Heart right ventricle (tissue), 16 donors: ENCODE data around the gene DYNC2LI1. TPM values are rescaled to one million over a fixed set of nuclear protein-coding genes. Genes with fewer than 3 reads are reported as not detected.

Source experiments
- ATAC-seq, 8 donors: fragments of 200-7000 bp; cut with Tn5 transposase; one replicate each; pipeline ENCODE4 v1.9.1; 2020; ENCODE audit warnings: mild to moderate bottlenecking in 8 of 8, moderate library complexity in 8 of 8, moderate number of reproducible peaks in 1 of 8
- DNase-seq, 2 donors: peaks; one replicate each; pipeline ENCODE4 v3.0.0-alpha.2; 2020
- H3K27ac ChIP-seq, 10 donors: fragments of 200-600 bp; sonication (generic) in 2 of 10; one replicate each; pipeline versions ENCODE4 v1.5.0 to v1.8.0; 2020 to 2022; ENCODE audit warnings: mild to moderate bottlenecking in 3 of 10
- H3K27me3 ChIP-seq, 7 donors: fragments of 200-600 bp; one replicate each; pipeline ENCODE4 v1.8.0; 2021 to 2022; ENCODE audit warnings: mild to moderate bottlenecking in 2 of 7
- H3K36me3 ChIP-seq, 9 donors: fragments of 200-600 bp; sonication (generic) in 1 of 9; one replicate each; pipeline versions ENCODE4 v1.5.0 to v1.8.0; 2020 to 2022; ENCODE audit warnings: mild to moderate bottlenecking in 2 of 9
- H3K4me1 ChIP-seq, 9 donors: fragments of 200-600 bp; sonication (generic) in 1 of 9; one replicate each; pipeline versions ENCODE4 v1.5.0 to v1.8.0; 2020 to 2022; ENCODE audit warnings: mild to moderate bottlenecking in 4 of 9
- H3K4me3 ChIP-seq, 10 donors: fragments of 200-600 bp; sonication (generic) in 2 of 10; one replicate each; pipeline versions ENCODE4 v1.5.0 to v1.8.0; 2020 to 2022; ENCODE audit warnings: mild to moderate bottlenecking in 7 of 10, moderate library complexity in 2 of 10
- H3K9me3 ChIP-seq, 11 donors: fragments of 200-600 bp in 10 of 11; sonication (generic) in 2 of 11; one replicate each; pipeline versions ENCODE4 v1.5.0 to v1.8.0; 2013 to 2022; ENCODE audit warnings: mild to moderate bottlenecking in 2 of 11, control low read depth in 1 of 11, moderate library complexity in 1 of 11
- CTCF ChIP-seq, 9 donors: fragments of 200-600 bp; sonication (generic) in 2 of 9; IDR thresholded peaks; one replicate each; pipeline versions ENCODE4 v1.5.0 to v1.8.0; 2021 to 2022; ENCODE audit warnings: antibody characterized with exemption in 9 of 9, mild to moderate bottlenecking in 5 of 9, moderate library complexity in 1 of 9
- WGBS, 2 donors: extraction: QIAGEN DNeasy Blood & Tissue Kit; methylation state at CpG; one replicate each; pipeline ENCODE4 v1.1.7; 2013; ENCODE audit warnings: inconsistent platforms in 1 of 2; 5-methylcytosine and 5-hydroxymethylcytosine counted together
- intact Hi-C, 10 donors: fragments of 100-400 bp; cut with DNase I; formaldehyde crosslinking; loops; one replicate each; pipeline versions ENCODE4 v1.11.1 to v1.14.2; 2022
- polyA plus RNA-seq, 2 donors: library from polyadenylated mRNA; stranded (reverse); fragments of 200-250 nt; gene quantifications; one replicate each; pipeline ENCODE4 v1.2.3, GENCODE V29; 2013
- total RNA-seq, 10 donors: library from RNA; stranded (reverse); fragmentation: NEBNext Ultra II Directional in 3 of 10; extraction: Animal tissue kit (Norgen Biotek cat#: 25700) in 3 of 10; gene quantifications; one replicate each; pipeline versions ENCODE4 v1.2.1 to v1.2.4, GENCODE V29; 2021 to 2023
- donor health status: Arrhythmogenic right ventricular cardiomyopathy.
- donor health status: ischemic (EF 13 %, LVEDD 7.1; RV severe dilation, severe dysfunction).
- donor health status: healthy with polysubstance abuse.
- donor health status: DM: no; HTN: yes; CAD: no.
- donor health status: DM: no; HTN: no; CAD: no.
- donor health status: ischemic (EF 25% LVEDD 6.9; RV normal size, moderate dysfunction).
- donor health status: ischemic (EF 25% LVEDD 5.7; RV mildly dilated, moderate dysfunction).
- donor health status: healthy.
- donor health status: DM: yes; HTN: yes; CAD: no.
- donor health status: Ischemic cardiomyopathy.
- donor health status: ischemic (EF 35%, LVEDD 5.7; RV mildly dilated, moderate dysfunction).
- donor health status: nonischemic (EF 11% LVEDD 7.7; RV severe dilation, severe dysfunction).
- donor health status: DM: yes; HTN: yes; CAD: no.
- donor health status: PGD.
- donor health status: ischemic (EF 29% LVEDD 5.4; RV normal size, mild dysfunction).
- donor health status: nonischemic (EF 23%, LVEDD 6.1; RV moderate dilation, normal function).

The DYNC2LI1 gene
- total and polyA plus RNA-seq, 12 donors = 4.8 to 13.8 (median 10.7) TPM

GRCh38 chr2:43745457-43745856, 28.4 kb upstream of the DYNC2LI1 start:
- H3K4me1 ChIP-seq = peaks cover 0 to 3% (median 0%) of the 10 kb centered on the region in 9 donors
- WGBS, 2 donors = 60 to 69% methylated on average over 3 of the region's 3 CpGs
- no peak for ATAC-seq

DNA sequence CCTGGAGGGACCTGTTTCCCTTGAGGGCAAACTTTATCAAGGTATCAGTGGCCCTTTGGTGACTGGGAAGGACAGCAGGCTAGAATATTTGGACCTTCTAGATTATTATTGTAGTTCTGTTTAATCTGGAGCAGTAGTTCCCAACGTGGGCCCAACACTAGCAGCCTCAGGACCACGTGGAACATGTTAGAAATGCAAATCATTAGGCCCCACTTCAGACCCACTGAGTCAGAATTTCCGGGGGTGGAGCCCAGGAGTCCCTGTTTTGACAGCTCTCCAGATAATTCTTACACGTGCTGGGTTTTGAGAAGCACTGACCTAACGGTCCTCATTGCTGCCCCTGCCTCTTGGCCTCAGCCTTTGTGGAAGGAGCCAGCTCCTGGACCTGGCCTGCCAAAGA, 25.5 kb upstream of the DYNC2LI1 start:
- Histone ChIP-seq H3K27me3 (no peaks in the 10 kb centered on the region), H3K4me3 (no peak overlapping the region), H3K9me3 (no peaks in the 10 kb centered on the region), H3K36me3 (peaks cover 0 to 11% (median 0%) of the 10 kb centered on the region in 9 donors), H3K27ac (no peak overlapping the region), H3K4me1 (peaks cover 0 to 4% (median 0%) of the 10 kb centered on the region in 9 donors)
- WGBS, 2 donors = 69 to 72% methylated on average over 5 of the region's 5 CpGs
- intact Hi-C loops = no loop called here
- DNase-seq (no peak), ATAC-seq (no peak)
- TF ChIP-seq CTCF (IDR thresholded peaks at IDR 0.05) = no peak

More at GRCh38 chr2:43745457-43745856, 28.4 kb upstream of the DYNC2LI1 start:
- Histone ChIP-seq H3K36me3 (peaks cover 0 to 23% (median 0%) of the 10 kb centered on the region in 9 donors), H3K9me3 (no peaks in the 10 kb centered on the region), H3K4me3 (no peak overlapping the region), H3K27me3 (no peaks in the 10 kb centered on the region), H3K27ac (peak overlapping the region in 1 of 10 donors; percentile 11)
- DNase-seq = no peak
- TF ChIP-seq CTCF (IDR thresholded peaks at IDR 0.05) = no peak
- intact Hi-C loops = no loop called here

DNA sequence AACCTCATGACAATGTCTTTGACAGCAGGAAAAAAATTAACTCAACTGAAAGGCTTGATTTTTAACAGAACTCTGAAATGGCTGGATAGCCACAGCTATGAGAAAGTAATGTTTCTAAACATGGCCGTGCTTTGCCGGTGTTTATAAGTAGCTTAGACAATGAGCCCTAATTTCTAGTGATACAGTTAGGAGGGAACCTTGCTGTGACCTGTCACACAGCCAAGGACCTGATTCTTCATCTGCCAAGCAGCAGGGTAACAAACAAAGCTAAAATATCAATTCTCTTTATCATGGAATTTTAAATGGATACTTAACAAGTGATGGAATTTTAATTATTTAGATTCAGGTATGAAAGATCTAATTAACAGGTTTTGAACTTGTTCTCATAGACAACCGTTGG, 24.3 kb upstream of the DYNC2LI1 start:
- Histone ChIP-seq H3K36me3 (no peaks in the 10 kb centered on the region), H3K27ac (no peak overlapping the region)
- 68 to 70% methylated on average over 3 of the region's 3 CpGs for WGBS, 2 donors

DNA sequence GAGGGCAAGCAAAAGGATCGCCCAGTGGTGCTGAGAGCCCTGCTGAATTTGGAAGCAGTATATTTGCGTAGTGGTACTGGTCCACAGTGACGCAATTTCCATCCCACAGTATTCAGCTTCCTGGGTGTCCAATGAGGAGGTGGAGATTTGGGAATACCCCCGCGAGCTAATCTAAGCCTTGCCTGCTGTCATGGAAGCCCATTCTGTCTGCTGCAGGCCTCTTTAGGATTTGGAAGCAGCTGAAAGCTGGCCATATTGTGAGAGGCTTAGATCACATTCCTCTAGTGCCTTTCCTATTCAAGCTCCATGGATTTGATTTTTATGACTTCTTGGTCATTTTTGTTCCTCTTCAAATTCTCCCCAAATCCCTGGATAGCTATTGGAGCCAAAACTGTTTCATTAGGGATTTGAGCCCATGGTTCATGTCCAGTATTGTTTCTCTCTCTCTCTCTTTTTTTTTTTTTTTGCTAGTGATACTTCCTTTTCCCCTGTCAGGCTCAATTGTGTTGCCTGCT, 22.3 kb upstream of the DYNC2LI1 start:
- Histone ChIP-seq H3K4me3 (no peak overlapping the region), H3K4me1 (peaks cover 0 to 4% (median 0%) of the 10 kb centered on the region in 9 donors), H3K9me3 (no peaks in the 10 kb centered on the region), H3K36me3 (no peaks in the 10 kb centered on the region), H3K27me3 (no peaks in the 10 kb centered on the region), H3K27ac (peak overlapping the region in 1 of 10 donors; percentile 15)
- ATAC-seq (no peak), DNase-seq (no peak)
- intact Hi-C loops = no loop called here
- TF ChIP-seq CTCF (IDR thresholded peaks at IDR 0.05) = no peak
- WGBS, 2 donors = 81 to 86% methylated on average over 5 of the region's 5 CpGs

More for the DNA sequence above, 24.3 kb upstream of the DYNC2LI1 start:
- TF ChIP-seq CTCF (IDR thresholded peaks at IDR 0.05) = no peak
- Histone ChIP-seq H3K4me3 (no peak overlapping the region), H3K9me3 (no peaks in the 10 kb centered on the region), H3K27me3 (no peaks in the 10 kb centered on the region), H3K4me1 (peaks cover 0 to 4% (median 0%) of the 10 kb centered on the region in 9 donors)
- no peak for ATAC-seq
- DNase-seq = no peak
- intact Hi-C loops = no loop called here
